Urinary bladder (tissue), 4 donors: ENCODE measurements around the gene SPDYE17. TPM values are rescaled to one million over a fixed set of nuclear protein-coding genes. Genes with fewer than 3 reads are reported as not detected.
"Not testable (repeated sequence)": the region's sequence is repeated elsewhere in the genome, so short reads cannot be mapped to it uniquely, and the experiment has no call there.

Experiments used
- DNase-seq: peaks from one replicate; pipeline ENCODE4 v3.0.0-alpha.2; 2015; ENCODE audit errors: extremely low spot score
- H3K27ac ChIP-seq: one replicate; pipeline ENCODE4 v1.5.1; 2013; ENCODE audit warnings: low read depth, mild to moderate bottlenecking, moderate library complexity
- H3K36me3 ChIP-seq: one replicate; pipeline ENCODE4 v1.6.1; 2013; ENCODE audit warnings: mild to moderate bottlenecking, moderate library complexity; ENCODE audit not compliant: insufficient read depth
- H3K4me1 ChIP-seq: one replicate; pipeline ENCODE4 v1.6.1; 2013; ENCODE audit warnings: mild to moderate bottlenecking, moderate library complexity; ENCODE audit not compliant: insufficient read depth
- H3K4me3 ChIP-seq: one replicate; pipeline ENCODE4 v1.5.1; 2013; ENCODE audit warnings: low read depth, low read length
- WGBS: extraction: QIAGEN DNeasy Blood & Tissue Kit; methylation state at CpG from one replicate; pipeline ENCODE4 v1.1.7; 2013; 5-methylcytosine and 5-hydroxymethylcytosine counted together
- polyA plus RNA-seq: library from polyadenylated mRNA; stranded (reverse); fragments of 200-250 nt; gene quantifications from one replicate; pipeline ENCODE4 v1.2.3, GENCODE V29; 2013
- total RNA-seq: library from RNA; depleted of rRNA; stranded (reverse); fragments of >200 nt; gene quantifications from one replicate; pipeline ENCODE4 v1.2.3, GENCODE V29; 2014
- donor health status: healthy with polysubstance abuse.
- donor health status: healthy.

The SPDYE17 gene
- total and polyA plus RNA-seq, 2 donors = not detected

DNA sequence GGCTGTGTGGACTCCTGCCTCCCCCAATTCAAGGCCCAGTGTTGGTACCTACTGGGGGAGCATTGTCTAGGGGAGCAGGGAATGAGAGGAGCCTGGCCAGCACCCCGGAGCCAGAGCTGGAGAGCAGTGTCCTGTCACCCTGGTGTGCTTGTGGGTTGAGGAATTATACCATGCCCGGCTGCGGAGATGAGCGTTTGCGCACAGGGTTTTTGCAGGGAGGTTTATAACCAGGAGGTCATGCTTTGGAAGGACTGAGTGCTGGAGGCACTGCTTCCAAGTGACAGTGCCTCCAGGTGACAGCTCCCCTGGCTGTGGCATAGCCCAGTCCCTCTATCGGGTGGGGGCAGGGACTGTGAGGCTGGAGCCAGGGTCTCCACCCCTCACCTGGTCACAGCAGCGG, 39.3 kb downstream of the SPDYE17 start:
- not testable (repeated sequence) for H3K36me3 ChIP-seq, H3K27ac ChIP-seq, H3K4me3 ChIP-seq, DNase-seq, H3K4me1 ChIP-seq
- WGBS = 96% methylated on average over 5 of the region's 7 CpGs

DNA sequence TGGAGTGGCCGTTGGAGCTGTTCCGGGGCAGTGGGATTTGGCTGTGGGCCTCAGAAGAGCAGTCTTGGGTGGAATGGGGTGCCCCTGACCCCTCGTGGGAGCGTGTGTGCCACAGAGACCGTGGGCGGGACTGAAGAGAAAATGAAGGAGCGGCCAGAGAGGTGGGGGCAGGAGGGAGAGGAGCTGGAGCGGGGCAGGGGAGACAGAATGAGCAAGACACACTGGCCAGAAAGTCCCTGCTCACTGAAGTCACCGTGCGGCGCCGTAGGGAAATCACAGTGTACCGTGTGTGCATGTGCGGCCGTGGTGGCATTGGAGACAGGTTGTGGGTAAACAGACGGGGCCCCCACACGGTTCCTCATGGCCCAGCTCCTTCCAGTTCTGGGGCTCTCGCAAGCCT, 40.0 kb downstream of the SPDYE17 start:
- H3K4me1 ChIP-seq, DNase-seq, H3K27ac ChIP-seq, H3K4me3 ChIP-seq, H3K36me3 ChIP-seq: not testable (repeated sequence)
- WGBS = 88% methylated on average over 14 of the region's 18 CpGs

DNA sequence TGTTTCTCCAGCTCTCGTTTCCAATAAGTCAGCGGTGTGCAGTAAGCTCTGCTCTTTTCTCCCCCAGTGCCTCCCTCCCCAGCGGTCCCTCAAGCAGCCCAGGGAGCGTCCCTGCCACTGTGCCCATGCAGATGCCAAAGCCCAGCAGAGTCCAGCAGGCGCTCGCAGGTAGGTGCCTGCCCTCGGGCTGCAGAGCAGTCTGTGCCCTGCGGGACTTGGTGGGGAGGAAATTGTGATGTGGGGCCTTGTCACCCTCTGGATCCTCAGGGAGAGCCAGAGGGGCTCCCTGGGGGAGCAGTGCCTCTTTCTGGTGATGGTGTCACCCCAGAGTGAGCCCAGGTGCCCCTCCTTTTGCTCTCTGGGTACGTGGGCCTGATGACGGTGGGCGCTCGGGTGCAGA, 42.0 kb downstream of the SPDYE17 start:
- not testable (repeated sequence) for H3K4me3 ChIP-seq, DNase-seq, H3K4me1 ChIP-seq, H3K27ac ChIP-seq, H3K36me3 ChIP-seq
- WGBS = 96% methylated on average over 7 of the region's 12 CpGs

DNA sequence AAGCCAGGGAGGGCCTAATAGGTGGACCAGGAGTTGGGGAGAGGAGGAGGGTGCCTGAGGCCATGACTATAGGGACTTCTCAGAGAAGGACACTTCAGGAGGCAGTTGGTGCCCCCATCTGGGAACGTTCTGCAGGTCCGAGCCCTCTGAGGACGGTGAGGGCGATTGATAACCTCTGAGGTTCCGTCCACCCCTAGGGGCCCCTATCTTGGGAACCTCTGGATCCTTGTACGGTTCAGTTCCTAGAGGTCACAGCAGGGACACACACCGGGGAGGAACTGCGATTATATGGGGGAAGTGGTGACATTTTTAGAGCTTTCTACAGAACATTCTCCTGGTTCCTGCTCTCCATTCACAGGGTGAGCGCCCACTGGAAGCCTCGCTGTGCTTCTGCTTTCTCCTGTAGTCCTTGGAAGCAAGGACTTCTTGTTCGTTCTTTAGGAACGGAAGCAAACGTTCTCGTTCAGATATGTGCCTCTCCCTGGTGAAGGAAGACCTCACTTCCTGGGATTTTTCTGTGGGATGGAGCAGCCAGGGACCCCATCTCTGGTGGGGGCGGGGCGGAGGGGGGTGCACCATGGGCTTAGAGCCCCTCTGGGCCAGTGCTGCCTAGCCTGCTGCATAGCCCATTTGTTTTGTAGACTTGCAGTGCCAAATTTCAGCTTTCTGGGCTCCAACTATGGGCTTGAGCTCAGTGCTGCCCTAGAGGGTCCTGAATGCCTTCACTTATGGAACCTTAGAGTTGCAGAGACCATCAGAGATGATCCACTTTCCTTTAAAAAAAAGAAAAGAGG, 46.0 kb downstream of the SPDYE17 start:
- not testable (repeated sequence) for H3K4me1 ChIP-seq, DNase-seq, H3K36me3 ChIP-seq, H3K27ac ChIP-seq, H3K4me3 ChIP-seq
- WGBS = 83% methylated on average over 12 of the region's 16 CpGs

DNA sequence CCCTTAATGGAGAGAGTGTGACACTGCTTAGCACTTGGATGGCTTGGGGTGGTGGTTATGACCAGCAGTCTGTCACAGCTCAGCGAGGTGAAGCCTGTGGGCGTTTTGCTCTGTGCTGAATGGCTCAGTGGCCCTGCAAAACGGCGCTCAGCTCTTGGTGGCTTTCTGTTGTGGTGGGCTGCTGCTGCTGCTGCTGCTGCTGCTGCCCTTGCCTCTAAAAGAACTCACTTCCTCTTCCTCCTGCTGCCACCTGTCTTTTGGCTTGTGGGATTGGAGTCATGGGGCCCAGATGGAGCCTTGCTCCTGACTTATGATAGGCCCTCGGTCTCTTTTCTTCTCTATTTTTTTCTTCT, 47.4 kb downstream of the SPDYE17 start:
- not testable (repeated sequence) for H3K4me1 ChIP-seq, H3K36me3 ChIP-seq, H3K4me3 ChIP-seq, H3K27ac ChIP-seq, DNase-seq
- no CpG with 5 or more reads among the region's 5 CpGs for whole genome bisulfite sequencing

DNA sequence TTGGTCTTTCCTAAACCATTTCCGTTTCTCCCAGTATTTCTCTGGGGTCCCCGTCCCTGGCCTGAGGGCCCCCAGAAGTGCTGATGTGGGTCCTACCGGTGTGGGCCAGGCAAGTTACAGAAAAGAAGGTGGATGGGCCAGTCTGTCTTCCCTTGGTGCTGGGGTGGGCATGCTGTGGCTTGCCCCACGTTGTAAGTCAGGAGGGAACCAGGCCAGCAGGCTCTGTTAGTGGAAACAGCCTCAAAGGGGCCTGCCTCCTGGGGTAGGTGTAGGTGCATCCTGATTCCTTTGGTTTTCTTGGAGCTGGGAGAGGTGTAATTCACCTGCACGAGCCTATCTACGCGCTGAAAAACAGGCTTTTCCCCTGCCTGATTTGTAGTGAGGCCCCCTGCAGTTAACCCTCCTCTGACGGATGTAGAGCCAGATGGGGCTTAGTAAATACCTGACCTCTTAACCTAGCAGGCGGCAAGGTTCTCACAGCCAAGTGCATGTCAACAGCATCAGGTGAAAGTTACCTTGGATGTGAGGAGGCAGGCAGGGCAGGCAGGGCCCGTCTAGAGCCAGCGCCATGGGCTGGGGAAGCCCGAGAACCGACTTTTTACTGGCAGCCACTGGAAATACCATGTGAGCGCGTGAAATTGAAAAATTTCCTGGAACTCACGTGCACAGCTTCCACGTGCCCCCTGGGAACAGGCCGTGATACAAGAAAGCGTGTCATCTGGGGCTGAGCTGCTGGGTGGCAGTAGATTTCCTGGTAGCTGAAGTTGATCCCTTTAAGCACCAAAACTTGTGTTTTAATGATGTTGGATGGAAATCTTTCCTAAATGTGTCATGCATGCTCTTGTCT, 48.0 kb downstream of the SPDYE17 start:
- not testable (repeated sequence) for H3K4me1 ChIP-seq, H3K27ac ChIP-seq, H3K4me3 ChIP-seq, H3K36me3 ChIP-seq, DNase-seq
- 54% methylated on average over 4 of the region's 19 CpGs for WGBS

DNA sequence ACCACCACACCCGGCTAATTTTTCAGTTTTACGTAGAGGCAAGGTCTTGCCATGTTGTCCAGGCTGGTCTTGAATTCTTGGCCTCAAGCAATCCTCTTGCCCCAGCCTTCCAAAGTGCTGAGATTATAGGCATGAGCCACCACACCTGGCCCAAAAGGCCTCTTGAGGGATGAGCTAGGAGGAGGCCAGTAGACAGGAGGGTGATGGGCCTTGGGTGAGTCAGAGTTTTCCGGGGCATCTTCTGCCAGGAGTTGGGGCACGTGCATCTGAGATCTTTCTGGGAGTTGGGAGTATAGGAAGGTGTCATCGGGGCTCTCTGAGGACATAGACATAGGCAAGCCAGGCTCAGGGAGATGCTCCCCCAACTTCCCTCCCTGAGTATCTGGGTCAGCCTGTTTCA, 48.8 kb downstream of the SPDYE17 start:
- H3K27ac ChIP-seq, H3K4me1 ChIP-seq, H3K36me3 ChIP-seq, DNase-seq, H3K4me3 ChIP-seq: not testable (repeated sequence)
- WGBS = 98% methylated on average over 2 of the region's 5 CpGs

DNA sequence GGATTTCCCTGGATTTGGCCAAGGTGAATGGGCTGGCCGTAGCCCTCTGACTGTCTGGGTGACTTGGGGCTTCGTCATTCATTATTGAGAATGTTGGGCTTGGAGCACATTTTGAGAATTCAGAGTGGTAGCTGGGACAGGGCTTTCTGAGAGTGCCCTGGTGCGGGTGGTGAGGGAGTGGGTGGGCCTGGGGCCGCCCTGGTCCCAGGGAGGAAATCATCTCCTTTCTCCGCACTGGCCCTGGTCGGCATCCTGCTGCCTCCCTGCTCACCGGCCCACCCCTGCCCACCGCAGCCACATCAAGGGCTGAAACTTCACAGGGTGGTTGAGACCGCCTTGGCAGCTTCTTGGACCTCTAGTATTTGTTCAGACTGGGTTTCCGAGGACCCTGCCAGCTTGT, 49.7 kb downstream of the SPDYE17 start:
- H3K4me3 ChIP-seq, H3K36me3 ChIP-seq, H3K27ac ChIP-seq, DNase-seq, H3K4me1 ChIP-seq: not testable (repeated sequence)
- WGBS = 67% methylated on average over 4 of the region's 10 CpGs

DNA sequence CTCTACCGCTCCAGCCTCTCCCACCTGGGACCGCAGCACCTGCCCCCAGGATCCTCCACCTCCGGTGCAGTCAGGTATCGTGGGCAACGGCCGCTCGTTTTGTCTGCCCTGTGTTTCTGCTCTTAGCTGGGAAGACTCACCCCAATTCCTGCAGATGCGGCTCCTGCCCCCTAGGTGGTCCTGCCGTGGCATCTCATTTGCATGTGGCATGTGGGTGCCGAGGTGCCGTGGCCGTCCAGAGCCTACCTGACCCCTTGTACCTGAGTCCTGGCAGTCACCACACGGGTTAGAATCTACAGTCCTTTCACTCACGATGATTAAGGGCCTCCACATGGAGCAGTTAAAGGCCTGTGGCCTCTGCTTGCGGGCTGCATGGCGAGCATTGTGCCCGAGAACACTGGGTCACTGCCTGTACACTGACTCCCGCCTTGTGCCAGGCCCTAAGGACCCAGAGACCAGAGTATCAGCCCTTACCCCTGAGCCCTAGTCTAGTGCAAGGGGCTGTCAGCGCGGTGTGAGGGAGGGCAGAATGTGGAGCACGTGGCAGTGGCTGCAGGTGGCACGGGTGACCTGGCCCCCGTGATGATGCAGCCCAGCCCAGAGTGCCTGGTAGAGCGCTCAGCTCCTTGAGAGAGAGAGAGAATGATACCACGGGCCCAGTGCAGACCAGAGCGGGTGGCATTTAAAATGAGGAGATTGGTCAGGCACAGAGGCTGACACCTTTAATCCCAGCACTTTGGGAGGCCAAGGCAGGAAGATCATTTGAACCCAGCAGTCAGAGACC, 50.8 kb downstream of the SPDYE17 start:
- WGBS = 95% methylated on average over 17 of the region's 26 CpGs
- not testable (repeated sequence) for DNase-seq, H3K4me3 ChIP-seq, H3K27ac ChIP-seq, H3K36me3 ChIP-seq, H3K4me1 ChIP-seq

DNA sequence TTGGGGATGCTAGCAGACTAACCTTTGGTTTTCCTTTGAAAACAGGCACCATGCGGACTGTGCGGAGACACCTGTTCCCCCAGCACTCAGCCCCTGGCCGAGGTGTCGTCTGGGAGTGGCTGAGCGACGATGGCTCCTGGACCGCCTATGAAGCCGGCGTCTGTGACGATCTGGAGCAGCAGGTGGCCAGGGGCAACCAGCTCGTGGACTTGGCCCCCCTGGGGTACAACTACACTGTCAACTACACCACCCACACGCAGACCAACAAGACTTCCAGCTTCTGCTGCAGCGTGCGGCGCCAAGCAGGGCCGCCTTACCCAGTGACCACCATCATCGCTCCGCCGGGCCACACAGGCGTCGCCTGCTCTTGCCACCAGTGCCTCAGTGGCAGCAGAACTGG, 51.6 kb downstream of the SPDYE17 start:
- H3K36me3 ChIP-seq, H3K4me1 ChIP-seq, H3K4me3 ChIP-seq, H3K27ac ChIP-seq, DNase-seq: not testable (repeated sequence)
- WGBS = 94% methylated on average over 21 of the region's 21 CpGs

DNA sequence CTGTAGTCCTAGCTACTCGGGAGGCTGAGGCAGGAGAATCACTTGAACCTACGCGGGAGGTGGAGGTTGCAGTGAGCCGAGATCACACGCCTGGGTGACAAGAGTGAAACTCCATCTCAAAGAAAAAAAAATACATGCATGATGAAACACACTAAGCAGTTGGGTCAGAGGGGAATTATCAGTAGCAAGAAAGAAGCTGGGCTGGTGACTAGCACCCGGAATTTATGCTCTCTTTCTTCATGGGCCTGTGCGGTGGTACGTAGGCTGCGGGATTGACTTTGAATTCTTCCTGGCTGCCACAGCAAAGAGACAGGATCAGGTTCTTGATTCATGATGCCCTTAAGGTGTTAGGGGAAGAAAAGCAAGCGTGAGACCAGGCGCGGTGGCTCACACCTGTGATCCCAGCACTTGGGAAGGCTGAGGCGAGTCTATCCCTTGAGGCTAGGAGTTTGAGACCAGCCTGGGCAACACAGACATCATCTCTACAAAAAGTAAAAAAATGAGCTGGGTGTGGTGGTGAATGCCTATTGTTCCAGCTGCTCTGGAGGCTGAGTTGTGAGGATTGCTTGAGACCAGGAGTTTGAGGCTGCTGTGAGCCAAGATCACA, 54.3 kb downstream of the SPDYE17 start:
- not testable (repeated sequence) for DNase-seq, H3K4me3 ChIP-seq, H3K36me3 ChIP-seq, H3K27ac ChIP-seq, H3K4me1 ChIP-seq
- 88% methylated on average over 9 of the region's 13 CpGs for WGBS

DNA sequence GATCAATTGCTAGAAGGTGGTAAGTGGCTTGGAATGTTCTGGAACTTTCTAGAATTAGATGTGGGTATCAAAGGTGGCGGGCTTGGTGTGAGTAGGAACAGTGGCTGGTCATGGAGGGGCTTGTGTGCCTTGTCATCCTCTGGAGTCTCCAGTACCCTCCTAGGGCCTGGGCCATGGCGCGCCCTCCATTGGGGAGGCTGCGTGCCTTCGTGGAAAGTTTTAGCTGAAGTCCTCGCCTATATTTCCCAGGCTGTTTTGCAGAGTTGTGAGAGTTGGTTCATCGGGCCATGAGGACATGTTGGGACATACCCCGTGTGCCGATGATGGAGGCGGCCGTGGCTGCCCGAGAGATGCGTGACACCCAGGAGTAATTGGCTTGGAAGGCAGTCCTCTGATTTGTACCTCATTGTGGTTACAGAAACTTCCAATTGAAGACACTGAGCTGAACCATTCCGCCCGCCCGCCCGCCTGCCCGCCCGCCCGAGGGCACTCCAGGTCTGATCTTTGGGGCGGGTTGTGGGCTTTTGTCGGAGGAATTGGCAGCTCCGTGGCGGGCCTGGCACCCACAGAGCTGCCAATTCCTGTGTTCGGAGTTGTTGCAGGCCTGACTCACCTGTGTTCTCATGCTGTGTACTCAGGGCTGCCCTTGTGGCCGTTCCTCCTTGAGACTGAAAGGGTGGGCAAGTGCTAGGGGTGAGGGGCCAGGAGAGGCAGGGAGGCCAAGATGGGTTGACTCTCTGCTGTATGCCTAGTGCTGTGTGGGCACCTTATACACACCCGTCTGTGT, 57.2 kb downstream of the SPDYE17 start:
- not testable (repeated sequence) for H3K4me3 ChIP-seq, DNase-seq, H3K27ac ChIP-seq, H3K4me1 ChIP-seq, H3K36me3 ChIP-seq
- WGBS = 95% methylated on average over 25 of the region's 27 CpGs

DNA sequence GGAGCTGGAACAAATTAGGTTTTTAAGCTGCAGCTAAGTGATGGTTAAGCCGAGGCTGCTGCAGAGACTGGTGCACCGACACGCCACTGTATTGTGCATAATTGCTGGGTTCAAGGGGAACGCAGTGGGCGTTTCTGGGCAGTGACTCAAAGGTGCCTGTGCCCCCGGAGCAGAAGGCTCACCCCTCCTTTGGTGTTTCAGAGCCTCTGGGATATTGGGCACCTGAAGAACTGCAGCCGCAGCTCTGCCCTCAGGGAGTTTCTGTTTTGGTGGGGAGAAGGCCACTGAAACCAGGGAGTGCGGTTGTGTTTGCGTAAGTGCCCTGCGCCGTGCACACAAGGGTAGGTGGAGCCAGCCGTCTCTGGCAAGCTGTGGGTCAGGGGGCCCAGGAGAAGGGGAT, 57.8 kb downstream of the SPDYE17 start:
- not testable (repeated sequence) for H3K4me1 ChIP-seq, H3K4me3 ChIP-seq, H3K36me3 ChIP-seq, H3K27ac ChIP-seq, DNase-seq
- 97% methylated on average over 6 of the region's 12 CpGs for WGBS
